Small intestine (tissue), 16 donors: ENCODE data around the gene CRACR2A. TPM values are rescaled to one million over a fixed set of nuclear protein-coding genes. Genes with fewer than 3 reads are reported as not detected.

Source experiments
- DNase-seq, 2 donors: peaks; one replicate each; pipeline versions ENCODE4 v3.0.0 to v3.0.0-alpha.2; 2013
- FAIRE-seq: peaks from 2 replicates; lab custom pipeline; 2012; peaks lifted over from hg19 to GRCh38; lab: Jason Lieb, UNC
- H3K27ac ChIP-seq, 3 donors: one replicate each; pipeline ENCODE4 v1.5.1; 2013; ENCODE audit warnings: low read length in 2 of 3, mild to moderate bottlenecking in 2 of 3, control low read depth in 1 of 3, inconsistent platforms in 1 of 3, low read depth in 1 of 3, moderate library complexity in 1 of 3
- H3K27me3 ChIP-seq, 3 donors: one replicate each; pipeline ENCODE4 v1.6.1; 2013; ENCODE audit warnings: low read length in 3 of 3, inconsistent platforms in 1 of 3; ENCODE audit not compliant: control insufficient read depth in 3 of 3, insufficient read depth in 3 of 3
- H3K36me3 ChIP-seq, 3 donors: one replicate each; pipeline ENCODE4 v1.6.1; 2013; ENCODE audit warnings: low read length in 3 of 3, inconsistent platforms in 1 of 3, low read depth in 1 of 3, mild to moderate bottlenecking in 1 of 3, moderate library complexity in 1 of 3; ENCODE audit not compliant: control insufficient read depth in 3 of 3, insufficient read depth in 2 of 3
- H3K4me1 ChIP-seq, 3 donors: one replicate each; pipeline ENCODE4 v1.6.1; 2013; ENCODE audit warnings: low read length in 2 of 3, inconsistent platforms in 1 of 3, low read depth in 1 of 3, mild to moderate bottlenecking in 1 of 3, moderate library complexity in 1 of 3; ENCODE audit not compliant: control insufficient read depth in 3 of 3, insufficient read depth in 2 of 3
- H3K4me3 ChIP-seq, 3 donors: one replicate each; pipeline ENCODE4 v1.5.1; 2013; ENCODE audit warnings: low read length in 3 of 3, control low read depth in 1 of 3, inconsistent platforms in 1 of 3, low read depth in 1 of 3, mild to moderate bottlenecking in 1 of 3, moderate library complexity in 1 of 3
- H3K9me3 ChIP-seq, 2 donors: one replicate each; pipeline ENCODE4 v1.6.1; 2013; ENCODE audit warnings: low read depth in 1 of 2, low read length in 1 of 2; ENCODE audit not compliant: control insufficient read depth in 2 of 2, insufficient read depth in 1 of 2
- WGBS, 3 donors: extraction: QIAGEN DNeasy Blood & Tissue Kit; methylation state at CpG; one replicate each; pipeline ENCODE4 v1.1.7; 2013; 5-methylcytosine and 5-hydroxymethylcytosine counted together
- long read RNA-seq, 10 donors: transcript quantifications; one replicate each; lab custom pipeline, GENCODE V29; 2026
- polyA plus RNA-seq, 4 donors: library from polyadenylated mRNA; stranded (reverse) in 3 of 4; unstranded in 1 of 4; fragments of 200-250 nt in 3 of 4; fragments of 120-200 nt in 1 of 4; gene quantifications; one replicate each; pipeline versions ENCODE4 v1.2.1 to v1.2.3, GENCODE V29; 2013
- donor health status: healthy with polysubstance abuse.
- donor health status: control.
- donor health status: control.
- donor health status: Bipolar disorder and iron deficiency.
- donor health status: healthy.

CRACR2A gene, protein sequence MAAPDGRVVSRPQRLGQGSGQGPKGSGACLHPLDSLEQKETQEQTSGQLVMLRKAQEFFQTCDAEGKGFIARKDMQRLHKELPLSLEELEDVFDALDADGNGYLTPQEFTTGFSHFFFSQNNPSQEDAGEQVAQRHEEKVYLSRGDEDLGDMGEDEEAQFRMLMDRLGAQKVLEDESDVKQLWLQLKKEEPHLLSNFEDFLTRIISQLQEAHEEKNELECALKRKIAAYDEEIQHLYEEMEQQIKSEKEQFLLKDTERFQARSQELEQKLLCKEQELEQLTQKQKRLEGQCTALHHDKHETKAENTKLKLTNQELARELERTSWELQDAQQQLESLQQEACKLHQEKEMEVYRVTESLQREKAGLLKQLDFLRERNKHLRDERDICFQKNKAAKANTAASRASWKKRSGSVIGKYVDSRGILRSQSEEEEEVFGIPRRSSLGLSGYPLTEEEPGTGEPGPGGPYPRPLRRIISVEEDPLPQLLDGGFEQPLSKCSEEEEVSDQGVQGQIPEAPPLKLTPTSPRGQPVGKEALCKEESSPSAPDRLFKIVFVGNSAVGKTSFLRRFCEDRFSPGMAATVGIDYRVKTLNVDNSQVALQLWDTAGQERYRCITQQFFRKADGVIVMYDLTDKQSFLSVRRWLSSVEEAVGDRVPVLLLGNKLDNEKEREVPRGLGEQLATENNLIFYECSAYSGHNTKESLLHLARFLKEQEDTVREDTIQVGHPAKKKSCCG
- polyA plus RNA-seq, result 10 to 100 TPM in 1 of 4 donors, 1 to 10 TPM in 3; 5.1 to 16.3 (median 8.8) TPM
- long read RNA-seq, donor 1, partial matches to known transcripts, result 9 of 9 reads
- long read RNA-seq, donor 1, other reads (novel, unspliced or antisense), result 0 of 9 reads
- long read RNA-seq, donor 2, result 0 reads
- long read RNA-seq, donor 3, result 0 reads
- long read RNA-seq, donor 4, result 0 reads
- long read RNA-seq, donor 5, result 0 reads
- long read RNA-seq, donor 6, result 0 reads
- long read RNA-seq, donor 7, result 0 reads
- long read RNA-seq, donor 8, result 0 reads
- long read RNA-seq, donor 9, result 0 reads
- long read RNA-seq, donor 10, result 0 reads

DNA sequence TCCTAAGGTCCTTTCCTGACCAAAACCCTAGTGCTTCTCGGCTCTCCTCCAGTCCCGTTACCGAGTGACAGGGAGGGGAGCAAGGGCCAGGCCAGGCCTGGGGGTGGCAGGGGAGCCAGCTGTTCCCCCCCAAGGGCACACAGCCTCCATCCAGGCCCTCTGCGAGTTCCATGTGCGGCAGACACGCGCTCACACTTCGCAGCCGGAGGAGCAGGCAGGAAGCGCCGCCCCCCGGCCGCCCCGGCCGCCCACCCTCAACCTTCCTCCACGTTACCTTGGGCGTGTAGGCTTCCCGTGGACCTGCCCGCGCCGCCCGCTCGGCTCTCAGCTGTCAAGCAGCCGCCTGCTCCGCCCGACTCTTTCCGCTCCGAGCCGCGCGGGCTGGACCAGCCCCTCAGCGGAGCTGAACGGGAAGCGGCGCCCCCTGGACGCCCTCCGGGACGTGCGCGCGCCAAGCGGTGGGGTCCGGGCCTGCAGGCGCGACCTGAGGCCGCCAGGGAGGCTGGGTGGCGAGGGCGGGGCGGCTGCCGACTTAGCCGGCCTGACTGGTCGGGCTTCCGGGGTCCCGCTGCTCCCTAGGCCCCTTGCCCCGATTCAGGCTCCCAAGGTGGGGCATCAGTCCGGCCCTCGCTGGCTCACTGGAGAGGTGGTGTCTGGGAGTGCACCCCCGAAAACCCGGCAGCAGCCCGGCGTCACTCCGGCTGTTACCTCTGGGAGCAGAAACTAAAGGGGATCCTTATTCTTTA is at the start of gene CRACR2A:
Gene CRACR2A, minus strand, starts transcription at position 369 of the 746 bp plus-strand sequence. CDS start 56,110 bp downstream, outside the sequence.
- Histone ChIP-seq H3K27me3 (peaks cover 0 to 6% (median 0%) of the 10 kb centered on the region in 3 donors), H3K27ac (peak within 1 kb of the TSS; percentile 48 to 90 (median 81)), H3K4me3 (peak within 1 kb of the TSS; percentile 32 to 57 (median 49)), H3K4me1 (peaks cover 0 to 3% (median 0%) of the 10 kb centered on the region in 3 donors), H3K9me3 (peaks cover 0 to 3% of the 10 kb centered on the region in 2 donors), H3K36me3 (no peaks in the 10 kb centered on the region)
- DNase-seq (peak; percentile 55 to 66), FAIRE-seq (no peak)
- 2 to 4% (median 3%) methylated on average over 54 to 62 of the region's 62 CpGs for WGBS, 3 donors

DNA sequence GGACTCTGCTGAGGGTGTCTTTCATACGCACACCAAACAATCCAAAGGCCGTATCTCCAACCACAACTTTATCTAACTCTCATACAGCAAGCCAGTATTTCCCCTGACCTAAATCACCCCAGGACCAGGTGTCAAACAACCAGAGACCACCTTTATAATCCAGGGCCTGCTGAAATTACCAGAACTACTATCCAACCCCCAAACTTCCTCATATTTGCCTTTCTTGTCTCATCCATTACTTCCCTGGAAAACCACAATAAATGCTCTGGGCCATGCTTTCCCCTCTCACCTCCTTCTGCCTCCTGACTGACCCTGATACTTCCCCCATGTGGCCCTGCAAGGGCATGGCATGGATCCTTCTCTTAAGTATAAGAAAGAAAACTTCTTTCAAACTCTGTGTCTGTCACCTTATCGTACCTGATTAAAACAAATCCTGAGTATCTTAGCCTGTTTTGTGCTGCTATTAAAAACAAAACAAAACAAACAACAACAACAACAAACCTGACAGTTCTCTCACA is 44.7 kb upstream of the CRACR2A start:
- no peaks in the 10 kb centered on the region for H3K27me3 ChIP-seq
- no peak for FAIRE-seq
- H3K4me3 ChIP-seq, result no peak overlapping the region
- no peaks in the 10 kb centered on the region for H3K9me3 ChIP-seq
- no peak for DNase-seq
- peaks cover 0 to 2% (median 0%) of the 10 kb centered on the region in 3 donors for H3K36me3 ChIP-seq
- H3K27ac ChIP-seq, result no peak overlapping the region
- WGBS, 3 donors, result 90 to 93% (median 92%) methylated on average over 3 of the region's 3 CpGs
- H3K4me1 ChIP-seq, result no peaks in the 10 kb centered on the region

- FAIRE-seq (no peak), DNase-seq (no peak)
- no peaks in the 10 kb centered on the region for H3K4me1 ChIP-seq
- WGBS, 3 donors, result 61 to 75% (median 68%) methylated on average over 5 of the region's 5 CpGs
- no peaks in the 10 kb centered on the region for H3K9me3 ChIP-seq
- no peak overlapping the region for H3K4me3 ChIP-seq
- H3K36me3 ChIP-seq, result no peaks in the 10 kb centered on the region
- H3K27me3 ChIP-seq, result no peaks in the 10 kb centered on the region
- no peak overlapping the region for H3K27ac ChIP-seq
These were observed 42.7 kb upstream of the CRACR2A start for GRCh38 chr12:3795492-3796133.

- no peak for FAIRE-seq
- Histone ChIP-seq H3K4me1 (no peaks in the 10 kb centered on the region), H3K27ac (no peak overlapping the region), H3K27me3 (no peaks in the 10 kb centered on the region), H3K36me3 (no peaks in the 10 kb centered on the region), H3K4me3 (no peak overlapping the region), H3K9me3 (no peaks in the 10 kb centered on the region)
- DNase-seq, result no peak
- WGBS, 3 donors, result 33 to 44% (median 39%) methylated on average over 2 of the region's 2 CpGs
These were observed 42.2 kb upstream of the CRACR2A start for GRCh38 chr12:3795066-3795465.

DNA sequence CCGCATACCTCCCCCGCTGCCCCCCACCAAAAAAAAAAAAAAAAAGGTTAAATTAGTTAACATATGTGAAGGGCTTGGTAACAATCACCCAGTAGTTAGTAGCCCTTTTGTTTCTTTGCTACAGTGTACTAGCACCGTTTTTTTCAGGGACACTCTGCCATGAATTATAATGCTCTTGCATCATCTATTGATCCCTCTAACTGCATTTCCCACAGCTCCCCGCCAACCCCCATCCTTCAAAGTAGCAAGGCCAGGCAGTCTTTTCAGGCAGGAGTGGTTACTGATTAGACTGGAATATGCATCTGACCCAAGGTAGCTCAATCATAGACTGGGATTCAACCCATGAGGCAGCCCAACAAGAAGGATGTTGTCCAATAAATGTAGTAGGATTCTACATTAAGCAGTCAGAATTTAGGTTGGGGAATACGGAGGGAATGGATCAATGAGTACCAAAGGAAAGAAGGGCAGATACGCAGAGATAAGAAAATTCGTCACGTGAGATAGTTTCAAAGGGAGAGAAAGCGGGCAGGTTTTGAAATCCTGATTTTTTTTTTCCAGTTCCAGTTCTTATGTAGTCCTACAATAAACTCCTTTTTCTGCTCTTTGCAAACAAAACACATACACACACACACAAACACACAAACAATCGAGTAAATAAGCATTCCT is 39.8 kb upstream of the CRACR2A start:
- no peak for FAIRE-seq

GRCh38 chr12:3791256-3791874 is 38.5 kb upstream of the CRACR2A start:
- Histone ChIP-seq H3K4me1 (no peaks in the 10 kb centered on the region), H3K27ac (no peak overlapping the region), H3K36me3 (no peaks in the 10 kb centered on the region), H3K4me3 (no peak overlapping the region), H3K9me3 (peaks cover 0 to 2% of the 10 kb centered on the region in 2 donors), H3K27me3 (no peaks in the 10 kb centered on the region)
- WGBS, 3 donors, result 91 to 95% (median 95%) methylated on average over 5 of the region's 5 CpGs
- DNase-seq (no peak), FAIRE-seq (no peak)

More for the DNA sequence above, 39.8 kb upstream of the CRACR2A start:
- no peak for DNase-seq
- Histone ChIP-seq H3K4me3 (no peak overlapping the region), H3K9me3 (peaks cover 0 to 2% of the 10 kb centered on the region in 2 donors), H3K4me1 (no peaks in the 10 kb centered on the region), H3K27ac (no peak overlapping the region), H3K27me3 (no peaks in the 10 kb centered on the region), H3K36me3 (no peaks in the 10 kb centered on the region)
- WGBS, 3 donors, result 87 to 89% (median 87%) methylated on average over 10 of the region's 10 CpGs

GRCh38 chr12:3790642-3791041 is 37.7 kb upstream of the CRACR2A start:
- DNase-seq, result no peak
- WGBS, 3 donors, result 90 to 93% (median 92%) methylated on average over 2 of the region's 2 CpGs
- Histone ChIP-seq H3K27ac (no peak overlapping the region), H3K36me3 (no peaks in the 10 kb centered on the region), H3K4me1 (no peaks in the 10 kb centered on the region), H3K4me3 (no peak overlapping the region), H3K27me3 (no peaks in the 10 kb centered on the region), H3K9me3 (peaks cover 0 to 2% of the 10 kb centered on the region in 2 donors)
- FAIRE-seq, result no peak
